Muscle of leg (tissue), 11 donors: ENCODE measurements around the gene FKBP8. TPM values are rescaled to one million over a fixed set of nuclear protein-coding genes. Genes with fewer than 3 reads are reported as not detected.

Experiments used
- DNase-seq: peaks from one replicate; pipeline ENCODE4 v3.0.0; 2013
- H3K27ac ChIP-seq: one replicate; pipeline ENCODE4 v1.5.1; 2013; ENCODE audit warnings: mild to moderate bottlenecking, low read length, control low read depth
- H3K27me3 ChIP-seq: one replicate; pipeline ENCODE4 v1.6.1; 2013; ENCODE audit warnings: low read length; ENCODE audit not compliant: control insufficient read depth, insufficient read depth
- H3K36me3 ChIP-seq: one replicate; pipeline ENCODE4 v1.6.1; 2013; ENCODE audit warnings: low read length; ENCODE audit not compliant: control insufficient read depth, insufficient read depth
- H3K4me1 ChIP-seq: one replicate; pipeline ENCODE4 v1.6.1; 2013; ENCODE audit warnings: low read length; ENCODE audit not compliant: control insufficient read depth, insufficient read depth
- H3K4me3 ChIP-seq: one replicate; pipeline ENCODE4 v1.5.1; 2013; ENCODE audit warnings: low read length, control low read depth
- H3K9me3 ChIP-seq: replicated peaks from 2 replicates; pipeline ENCODE4 v1.6.1; 2013; ENCODE audit warnings: low read depth, low read length; ENCODE audit not compliant: control insufficient read depth
- WGBS: methylation state at CpG from one replicate; pipeline ENCODE4 v1.1.5; 2013; ENCODE audit warnings: missing lambda C conversion rate; ENCODE audit not compliant: insufficient coverage; 5-methylcytosine and 5-hydroxymethylcytosine counted together
- polyA plus RNA-seq, 8 donors: library from polyadenylated mRNA; unstranded; fragments of 120-200 nt; gene quantifications; one replicate each; pipeline versions ENCODE4 v1.2.1 to v1.2.3, GENCODE V29; 2013; ENCODE audit warnings: inconsistent platforms in 1 of 8, low replicate concordance in 1 of 8; ENCODE audit not compliant: insufficient read length in 8 of 8, insufficient read depth in 1 of 8
- total RNA-seq: library from RNA; stranded (reverse); fragments of 120-200 nt; gene quantifications from one replicate; pipeline ENCODE4 v1.2.4, GENCODE V29; 2013

The FKBP8 gene
- total and polyA plus RNA-seq, 9 donors, result 98.8 to 150 (median 136) TPM

DNA sequence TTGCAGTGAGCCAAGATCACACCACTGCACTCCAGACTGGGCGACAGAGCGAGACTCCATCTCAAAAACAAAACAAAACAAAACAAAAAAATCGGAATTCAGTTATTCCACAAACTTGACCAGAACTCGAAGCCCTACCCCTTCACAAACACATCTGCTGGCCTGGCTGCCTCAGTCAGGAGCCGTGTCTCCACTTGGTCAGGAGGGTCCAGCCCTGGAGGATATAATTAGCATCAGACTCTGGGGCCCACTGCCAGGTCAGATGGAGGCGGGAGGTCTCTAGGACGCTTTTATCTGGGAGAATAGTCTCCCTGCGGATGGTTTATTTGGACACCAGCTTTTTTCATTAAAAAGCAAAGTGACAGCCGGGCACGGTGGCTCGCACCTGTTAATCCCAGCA lies 29.5 kb downstream of the FKBP8 start:
- DNase-seq, result peak; percentile 74
- Histone ChIP-seq H3K27ac (no peak overlapping the region), H3K36me3 (no peaks in the 10 kb centered on the region), H3K9me3 (no peaks in the 10 kb centered on the region), H3K4me1 (peaks cover 44% of the 10 kb centered on the region), H3K27me3 (no peaks in the 10 kb centered on the region), H3K4me3 (no peak overlapping the region)
- WGBS, result 26% methylated on average over 2 of the region's 11 CpGs

- Histone ChIP-seq H3K27me3 (no peaks in the 10 kb centered on the region), H3K9me3 (no peaks in the 10 kb centered on the region), H3K36me3 (no peaks in the 10 kb centered on the region), H3K4me1 (peaks cover 62% of the 10 kb centered on the region), H3K27ac (no peak overlapping the region), H3K4me3 (no peak overlapping the region)
- WGBS, result 96% methylated on average over 5 of the region's 8 CpGs
- no peak for DNase-seq
Observed at GRCh38 chr19:18510216-18510615, 33.2 kb downstream of the FKBP8 start.

DNA sequence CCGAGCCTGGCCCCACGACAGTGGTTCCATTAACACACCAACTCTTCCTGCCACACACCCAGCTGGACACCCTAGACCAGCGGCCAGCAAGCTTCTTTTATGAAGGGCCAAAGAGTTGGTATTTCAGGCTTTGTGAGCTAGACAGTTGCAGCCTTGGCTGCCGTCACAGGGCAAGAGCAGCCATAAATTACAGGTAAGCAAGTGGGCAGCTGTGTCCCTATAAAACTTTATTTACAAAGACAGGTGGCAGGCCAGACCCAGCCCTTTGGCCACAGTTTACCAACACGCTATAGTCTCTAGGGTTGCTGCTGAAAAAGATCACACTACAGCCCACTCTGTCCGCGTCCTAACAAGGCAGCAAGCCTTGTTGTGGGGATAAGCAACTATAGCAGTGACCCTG lies 34.8 kb downstream of the FKBP8 start:
- peaks cover 66% of the 10 kb centered on the region for H3K4me1 ChIP-seq
- no peak overlapping the region for H3K4me3 ChIP-seq
- DNase-seq, result no peak
- no peaks in the 10 kb centered on the region for H3K36me3 ChIP-seq
- H3K27me3 ChIP-seq, result no peaks in the 10 kb centered on the region
- H3K9me3 ChIP-seq, result no peaks in the 10 kb centered on the region
- WGBS, result 74% methylated on average over 3 of the region's 7 CpGs
- H3K27ac ChIP-seq, result peak overlapping the region; percentile 60

DNA sequence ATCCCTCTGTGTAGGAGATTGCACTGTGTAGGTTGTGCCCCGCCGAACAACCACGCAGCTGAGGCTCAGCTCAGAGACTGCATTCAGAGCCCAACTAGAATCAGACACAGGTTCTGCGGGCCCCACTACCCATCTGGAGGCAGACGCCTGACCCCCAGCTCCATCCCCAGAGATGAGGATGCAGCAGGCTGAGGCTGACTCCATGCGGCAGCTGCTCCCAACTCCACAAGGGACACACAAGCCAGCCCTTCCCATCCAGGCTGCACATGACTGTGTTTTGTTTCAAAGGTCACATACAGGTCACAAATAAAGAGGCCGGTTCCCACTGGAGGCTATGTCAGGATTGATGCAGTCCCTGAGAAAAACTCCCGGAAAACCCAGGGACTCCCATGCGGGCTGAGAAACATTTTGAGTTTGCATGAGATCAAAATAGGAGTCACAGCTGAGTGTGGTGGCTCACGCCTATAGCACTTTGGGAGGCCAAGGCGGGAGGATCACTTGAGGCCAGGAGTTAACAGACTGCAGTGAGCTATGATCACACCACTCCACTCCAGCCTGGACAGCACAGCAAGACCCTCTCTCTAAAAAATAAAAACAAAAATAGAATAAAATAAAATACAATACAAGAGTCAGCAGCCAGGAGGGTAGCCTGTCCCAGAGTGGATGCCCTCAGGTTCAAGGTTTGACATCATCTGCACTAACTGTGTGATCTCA lies 35.5 kb downstream of the FKBP8 start:
- peak overlapping the region; percentile 60 for H3K27ac ChIP-seq
- H3K27me3 ChIP-seq, result no peaks in the 10 kb centered on the region
- no peaks in the 10 kb centered on the region for H3K36me3 ChIP-seq
- no peaks in the 10 kb centered on the region for H3K9me3 ChIP-seq
- WGBS, result 28% methylated on average over 8 of the region's 11 CpGs
- DNase-seq, result peak; percentile 91
- no peak overlapping the region for H3K4me3 ChIP-seq
- peaks cover 67% of the 10 kb centered on the region for H3K4me1 ChIP-seq

GRCh38 chr19:18507021-18507726 lies 36.2 kb downstream of the FKBP8 start:
- no peaks in the 10 kb centered on the region for H3K27me3 ChIP-seq
- no peak for DNase-seq
- 20% methylated on average over 1 of the region's 9 CpGs for WGBS
- H3K27ac ChIP-seq, result peak overlapping the region; percentile 60
- no peak overlapping the region for H3K4me3 ChIP-seq
- H3K9me3 ChIP-seq, result no peaks in the 10 kb centered on the region
- H3K36me3 ChIP-seq, result no peaks in the 10 kb centered on the region
- peaks cover 72% of the 10 kb centered on the region for H3K4me1 ChIP-seq

DNA sequence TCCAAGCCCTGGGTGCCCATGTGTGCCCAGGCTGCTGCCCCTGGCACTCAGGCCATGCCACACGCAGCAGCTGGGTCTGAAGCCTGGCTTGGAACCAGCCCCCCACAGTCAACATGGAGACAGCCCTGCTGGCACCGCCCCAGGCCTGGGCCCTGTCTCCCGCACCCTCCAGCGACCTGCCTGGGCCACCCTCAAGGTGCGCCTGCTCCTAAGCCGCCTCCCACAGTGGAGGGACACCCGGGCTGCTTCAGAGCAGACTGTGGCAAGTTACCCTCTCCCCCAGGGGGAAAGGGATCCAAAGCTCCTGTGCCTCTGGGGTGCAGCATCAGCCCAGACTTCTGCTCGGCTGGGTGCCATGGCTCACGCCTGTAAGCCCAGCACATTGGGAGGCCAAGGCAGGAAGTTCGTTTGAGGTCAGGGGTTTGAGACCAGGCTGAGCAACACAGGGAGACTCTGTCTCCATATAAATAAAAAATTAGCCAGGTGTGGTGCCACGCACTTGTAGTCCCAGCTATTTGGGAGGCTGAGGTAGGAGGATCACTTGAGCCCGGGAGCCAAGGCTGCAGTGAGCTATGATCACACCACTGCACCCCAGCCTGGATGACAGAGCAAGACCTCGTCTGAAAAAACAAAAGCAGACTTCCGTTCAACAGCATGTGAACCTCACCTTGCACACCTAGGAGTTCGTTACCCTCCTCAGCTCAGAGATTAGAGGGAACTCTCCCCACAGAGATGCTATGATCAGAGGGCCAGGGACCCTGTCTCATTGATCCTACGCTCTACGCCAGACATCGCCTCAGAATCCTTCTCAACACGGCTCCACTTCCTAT lies 37.1 kb downstream of the FKBP8 start:
- no peaks in the 10 kb centered on the region for H3K9me3 ChIP-seq
- 86% methylated on average over 13 of the region's 19 CpGs for WGBS
- no peaks in the 10 kb centered on the region for H3K36me3 ChIP-seq
- H3K27ac ChIP-seq, result peak overlapping the region; percentile 60
- no peaks in the 10 kb centered on the region for H3K27me3 ChIP-seq
- peaks cover 81% of the 10 kb centered on the region for H3K4me1 ChIP-seq
- H3K4me3 ChIP-seq, result no peak overlapping the region
- no peak for DNase-seq

- WGBS, result 80% methylated on average over 8 of the region's 8 CpGs
Observed at GRCh38 chr19:18504886-18505610, 38.3 kb downstream of the FKBP8 start.

DNA sequence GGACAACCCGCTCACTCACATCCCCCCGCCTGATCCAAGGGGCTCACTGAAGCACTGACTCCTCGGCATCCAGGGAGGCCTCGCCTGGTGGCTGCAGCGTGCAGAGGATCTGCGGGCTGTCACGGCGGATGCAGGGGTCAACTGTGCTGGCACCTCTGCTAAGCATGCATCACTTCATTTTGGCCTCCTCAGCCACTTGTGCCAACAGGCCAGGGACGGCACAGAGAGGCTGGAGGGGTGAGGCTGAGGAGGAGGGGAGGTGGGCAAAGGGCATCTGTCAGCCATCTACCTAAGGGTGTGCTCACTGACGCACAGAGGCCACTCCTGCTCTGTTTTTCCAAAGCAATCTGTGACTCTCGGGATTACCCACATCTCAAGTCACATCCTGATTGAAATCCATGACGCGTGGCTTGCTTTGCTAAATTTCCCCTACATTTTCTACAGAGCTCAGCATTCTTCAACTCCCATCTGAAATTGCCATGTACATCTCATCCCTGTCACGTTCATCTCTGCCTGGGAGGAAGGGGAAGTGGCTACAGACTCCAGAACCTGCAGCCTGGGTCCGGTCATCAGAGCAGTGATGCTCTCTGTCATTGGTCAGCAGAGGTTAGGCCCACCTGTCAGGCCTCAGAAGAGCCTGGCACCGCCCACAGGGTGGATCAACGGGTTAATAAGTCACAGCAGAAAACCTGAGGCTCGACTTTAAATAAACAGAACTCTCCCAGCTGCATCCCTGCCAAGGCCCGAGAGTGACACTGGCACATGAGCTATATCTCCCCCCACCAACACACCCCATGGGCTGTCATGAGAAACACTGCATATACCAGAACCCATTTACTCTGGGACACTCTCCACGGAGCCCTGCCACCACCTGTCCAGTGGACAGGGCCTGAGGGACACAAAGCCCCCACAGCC lies 39.1 kb downstream of the FKBP8 start:
- 36% methylated on average over 13 of the region's 20 CpGs for WGBS
- H3K27me3 ChIP-seq, result no peaks in the 10 kb centered on the region
- peaks cover 98% of the 10 kb centered on the region for H3K4me1 ChIP-seq
- no peaks in the 10 kb centered on the region for H3K9me3 ChIP-seq
- H3K36me3 ChIP-seq, result no peaks in the 10 kb centered on the region
- DNase-seq, result peak; percentile 82
- no peak overlapping the region for H3K4me3 ChIP-seq
- H3K27ac ChIP-seq, result peak overlapping the region; percentile 57

More at GRCh38 chr19:18504886-18505610, 38.3 kb downstream of the FKBP8 start:
- Histone ChIP-seq H3K4me3 (no peak overlapping the region), H3K4me1 (peaks cover 93% of the 10 kb centered on the region), H3K36me3 (no peaks in the 10 kb centered on the region), H3K9me3 (no peaks in the 10 kb centered on the region), H3K27ac (peak overlapping the region; percentile 40), H3K27me3 (no peaks in the 10 kb centered on the region)
- no peak for DNase-seq

GRCh38 chr19:18503337-18503970 lies 39.9 kb downstream of the FKBP8 start:
- Histone ChIP-seq H3K27ac (peak overlapping the region; percentile 57), H3K36me3 (no peaks in the 10 kb centered on the region), H3K27me3 (no peaks in the 10 kb centered on the region), H3K4me3 (no peak overlapping the region), H3K4me1 (peaks cover 95% of the 10 kb centered on the region), H3K9me3 (no peaks in the 10 kb centered on the region)
- 43% methylated on average over 13 of the region's 15 CpGs for WGBS
- no peak for DNase-seq
